Left ventricle myocardium inferior (tissue), 1 donor: ENCODE results near the gene ACTL7B. TPM values are rescaled to one million over a fixed set of nuclear protein-coding genes. Genes with fewer than 3 reads are reported as not detected.

Experiments
- DNase-seq: peaks from one replicate; pipeline ENCODE4 v3.0.0-alpha.2; 2020
- H3K27ac ChIP-seq: fragments of 200-600 bp; replicated peaks from 2 replicates; pipeline ENCODE4 v1.8.0; 2021
- H3K27me3 ChIP-seq: fragments of 200-600 bp; 2 replicates; pipeline ENCODE4 v1.8.0; 2021; ENCODE audit warnings: low read depth
- H3K36me3 ChIP-seq: fragments of 200-600 bp; 2 replicates; pipeline ENCODE4 v1.8.0; 2021
- H3K4me1 ChIP-seq: fragments of 200-600 bp; 2 replicates; pipeline ENCODE4 v1.8.0; 2021
- H3K4me3 ChIP-seq: fragments of 200-600 bp; 2 replicates; pipeline ENCODE4 v1.8.0; 2021; ENCODE audit warnings: mild to moderate bottlenecking, moderate library complexity
- H3K9me3 ChIP-seq: fragments of 200-600 bp; replicated peaks from 2 replicates; pipeline ENCODE4 v1.8.0; 2021
- CTCF ChIP-seq: fragments of 200-600 bp; IDR thresholded peaks from 2 replicates; pipeline ENCODE4 v1.8.0; 2021; ENCODE audit warnings: antibody characterized with exemption, mild to moderate bottlenecking, borderline replicate concordance
- intact Hi-C: fragments of 100-400 bp; cut with micrococcal nuclease; formaldehyde crosslinking; loops from one replicate; pipeline ENCODE4 v1.11.0; 2022
- total RNA-seq: library from RNA; stranded (reverse); fragmentation: NEBNext Ultra II Directional; extraction: Animal tissue kit (Norgen Biotek cat#: 25700); gene quantifications from one replicate; pipeline ENCODE4 v1.2.1, GENCODE V29; 2021
- donor health status: DM: no; HTN: yes; CAD: no; lungs with severe emphysema.

The ACTL7B gene
- total RNA-seq, 1 donor from 2014 or later, result not detected

DNA sequence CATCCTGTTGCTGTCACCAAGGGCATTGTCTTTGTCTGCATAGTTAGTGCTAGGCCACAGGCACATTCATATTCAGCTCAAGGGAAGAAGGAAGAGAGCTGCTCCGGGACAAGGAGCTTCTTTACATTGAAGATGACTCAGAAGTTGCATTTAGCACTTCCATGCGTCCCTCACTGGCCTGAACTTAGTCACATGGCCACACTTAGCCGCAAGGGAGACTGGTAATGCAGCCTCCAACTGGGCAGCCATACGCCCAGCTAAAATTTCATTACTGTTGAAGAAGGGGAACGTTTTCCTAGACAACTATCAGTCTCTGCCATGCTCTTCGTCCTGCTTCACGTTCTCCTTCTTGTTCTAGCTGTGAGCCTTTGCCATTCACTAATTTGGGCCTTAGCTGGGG is 20.0 kb downstream of the ACTL7B start:
- peaks cover 8% of the 10 kb centered on the region for H3K4me1 ChIP-seq
- H3K27me3 ChIP-seq, result no peaks in the 10 kb centered on the region
- H3K9me3 ChIP-seq, result no peaks in the 10 kb centered on the region
- no peaks in the 10 kb centered on the region for H3K36me3 ChIP-seq
- DNase-seq, result no peak
- H3K27ac ChIP-seq, result no peak overlapping the region
- TF ChIP-seq CTCF, result no peak
- intact Hi-C loops, result no loop called here
- no peak overlapping the region for H3K4me3 ChIP-seq

- no peak for DNase-seq
- Histone ChIP-seq H3K27ac (no peak overlapping the region), H3K4me1 (peaks cover 8% of the 10 kb centered on the region), H3K9me3 (no peaks in the 10 kb centered on the region), H3K36me3 (no peaks in the 10 kb centered on the region), H3K4me3 (no peak overlapping the region), H3K27me3 (no peaks in the 10 kb centered on the region)
- intact Hi-C loops, result no loop called here
- TF ChIP-seq CTCF, result no peak
These were observed 20.7 kb downstream of the ACTL7B start for GRCh38 chr9:108834959-108835665.

- H3K9me3 ChIP-seq, result no peaks in the 10 kb centered on the region
- peaks cover 8% of the 10 kb centered on the region for H3K4me1 ChIP-seq
- H3K27ac ChIP-seq, result no peak overlapping the region
- no peak for TF ChIP-seq CTCF
- intact Hi-C loops, result no loop called here
- H3K4me3 ChIP-seq, result no peak overlapping the region
- H3K36me3 ChIP-seq, result no peaks in the 10 kb centered on the region
- DNase-seq, result no peak
- no peaks in the 10 kb centered on the region for H3K27me3 ChIP-seq
These were observed 23.6 kb downstream of the ACTL7B start for GRCh38 chr9:108832179-108832500.

- H3K9me3 ChIP-seq, result no peaks in the 10 kb centered on the region
- no peaks in the 10 kb centered on the region for H3K36me3 ChIP-seq
- no peak for TF ChIP-seq CTCF
- H3K4me3 ChIP-seq, result no peak overlapping the region
- DNase-seq, result no peak
- intact Hi-C loops, result no loop called here
- H3K27me3 ChIP-seq, result no peaks in the 10 kb centered on the region
- H3K27ac ChIP-seq, result no peak overlapping the region
- peaks cover 8% of the 10 kb centered on the region for H3K4me1 ChIP-seq
These were observed 24.1 kb downstream of the ACTL7B start for GRCh38 chr9:108831496-108832178.

DNA sequence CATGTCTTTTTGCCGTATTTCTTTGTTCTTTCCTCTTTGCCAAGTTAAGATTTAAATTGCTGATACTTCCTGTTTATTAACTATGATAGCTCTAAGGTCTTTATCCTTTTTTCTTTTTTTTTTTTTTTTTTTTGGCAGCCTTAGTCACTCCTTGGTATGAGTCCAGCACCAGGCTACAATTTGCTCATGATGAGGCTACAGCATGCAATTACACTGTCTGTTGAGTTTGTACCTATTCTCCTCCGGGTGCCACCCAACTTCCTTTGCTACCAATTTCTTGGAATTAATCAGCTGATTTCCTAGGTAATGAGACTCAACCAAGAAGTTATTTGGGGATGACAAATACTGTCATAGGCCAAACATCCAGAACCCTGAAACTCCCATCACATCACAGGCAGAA is 25.5 kb downstream of the ACTL7B start:
- TF ChIP-seq CTCF, result no peak
- Histone ChIP-seq H3K4me3 (no peak overlapping the region), H3K27ac (no peak overlapping the region), H3K27me3 (peaks cover 7% of the 10 kb centered on the region), H3K36me3 (no peaks in the 10 kb centered on the region), H3K4me1 (peaks cover 6% of the 10 kb centered on the region), H3K9me3 (no peaks in the 10 kb centered on the region)
- no peak for DNase-seq
- intact Hi-C loops, result no loop called here
